ENCODE measurements around the gene TTLL8.

DNA sequence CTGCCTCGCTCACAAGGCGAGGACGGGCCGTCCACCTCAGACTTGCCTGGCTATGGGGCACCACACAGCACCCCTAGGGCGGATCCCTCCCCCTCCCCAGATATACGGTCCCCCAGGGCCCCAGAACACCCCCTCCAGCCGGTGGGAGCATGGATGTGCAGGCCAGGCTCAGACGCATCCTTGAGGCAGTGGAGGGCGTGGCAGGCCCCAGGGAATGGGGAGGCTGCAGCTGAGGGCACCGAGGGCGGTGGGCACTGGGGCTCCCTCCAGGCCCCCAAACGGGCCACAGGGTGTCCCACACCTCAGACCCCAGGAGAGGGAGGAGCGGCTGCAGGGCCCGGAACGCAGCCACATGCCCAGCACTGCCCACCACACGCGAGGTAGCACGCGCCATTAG, 12.1 kb downstream of the TTLL8 start:
- TF ChIP-seq, protein P1, sequence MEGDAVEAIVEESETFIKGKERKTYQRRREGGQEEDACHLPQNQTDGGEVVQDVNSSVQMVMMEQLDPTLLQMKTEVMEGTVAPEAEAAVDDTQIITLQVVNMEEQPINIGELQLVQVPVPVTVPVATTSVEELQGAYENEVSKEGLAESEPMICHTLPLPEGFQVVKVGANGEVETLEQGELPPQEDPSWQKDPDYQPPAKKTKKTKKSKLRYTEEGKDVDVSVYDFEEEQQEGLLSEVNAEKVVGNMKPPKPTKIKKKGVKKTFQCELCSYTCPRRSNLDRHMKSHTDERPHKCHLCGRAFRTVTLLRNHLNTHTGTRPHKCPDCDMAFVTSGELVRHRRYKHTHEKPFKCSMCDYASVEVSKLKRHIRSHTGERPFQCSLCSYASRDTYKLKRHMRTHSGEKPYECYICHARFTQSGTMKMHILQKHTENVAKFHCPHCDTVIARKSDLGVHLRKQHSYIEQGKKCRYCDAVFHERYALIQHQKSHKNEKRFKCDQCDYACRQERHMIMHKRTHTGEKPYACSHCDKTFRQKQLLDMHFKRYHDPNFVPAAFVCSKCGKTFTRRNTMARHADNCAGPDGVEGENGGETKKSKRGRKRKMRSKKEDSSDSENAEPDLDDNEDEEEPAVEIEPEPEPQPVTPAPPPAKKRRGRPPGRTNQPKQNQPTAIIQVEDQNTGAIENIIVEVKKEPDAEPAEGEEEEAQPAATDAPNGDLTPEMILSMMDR (tag by site-specific recombination; IDR thresholded peaks at IDR 0.05), result no peak
- no peak for TF ChIP-seq ZFP37 (tag by site-specific recombination; IDR thresholded peaks at IDR 0.05)
- TF ChIP-seq, protein P2, sequence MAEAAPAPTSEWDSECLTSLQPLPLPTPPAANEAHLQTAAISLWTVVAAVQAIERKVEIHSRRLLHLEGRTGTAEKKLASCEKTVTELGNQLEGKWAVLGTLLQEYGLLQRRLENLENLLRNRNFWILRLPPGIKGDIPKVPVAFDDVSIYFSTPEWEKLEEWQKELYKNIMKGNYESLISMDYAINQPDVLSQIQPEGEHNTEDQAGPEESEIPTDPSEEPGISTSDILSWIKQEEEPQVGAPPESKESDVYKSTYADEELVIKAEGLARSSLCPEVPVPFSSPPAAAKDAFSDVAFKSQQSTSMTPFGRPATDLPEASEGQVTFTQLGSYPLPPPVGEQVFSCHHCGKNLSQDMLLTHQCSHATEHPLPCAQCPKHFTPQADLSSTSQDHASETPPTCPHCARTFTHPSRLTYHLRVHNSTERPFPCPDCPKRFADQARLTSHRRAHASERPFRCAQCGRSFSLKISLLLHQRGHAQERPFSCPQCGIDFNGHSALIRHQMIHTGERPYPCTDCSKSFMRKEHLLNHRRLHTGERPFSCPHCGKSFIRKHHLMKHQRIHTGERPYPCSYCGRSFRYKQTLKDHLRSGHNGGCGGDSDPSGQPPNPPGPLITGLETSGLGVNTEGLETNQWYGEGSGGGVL (tag by site-specific recombination; IDR thresholded peaks at IDR 0.05), result no peak
- no peak for TF ChIP-seq ZNF311 (tag by site-specific recombination; IDR thresholded peaks at IDR 0.05; ENCODE audit: borderline replicate concordance)
- TF ChIP-seq, protein P3, sequence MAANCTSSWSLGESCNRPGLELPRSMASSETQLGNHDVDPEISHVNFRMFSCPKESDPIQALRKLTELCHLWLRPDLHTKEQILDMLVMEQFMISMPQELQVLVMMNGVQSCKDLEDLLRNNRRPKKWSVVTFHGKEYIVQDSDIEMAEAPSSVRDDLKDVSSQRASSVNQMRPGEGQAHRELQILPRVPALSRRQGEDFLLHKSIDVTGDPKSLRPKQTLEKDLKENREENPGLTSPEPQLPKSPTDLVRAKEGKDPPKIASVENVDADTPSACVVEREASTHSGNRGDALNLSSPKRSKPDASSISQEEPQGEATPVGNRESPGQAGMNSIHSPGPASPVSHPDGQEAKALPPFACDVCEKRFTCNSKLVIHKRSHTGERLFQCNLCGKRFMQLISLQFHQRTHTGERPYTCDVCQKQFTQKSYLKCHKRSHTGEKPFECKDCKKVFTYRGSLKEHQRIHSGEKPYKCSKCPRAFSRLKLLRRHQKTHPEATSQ (tag by site-specific recombination; IDR thresholded peaks at IDR 0.05), result no peak
- TF ChIP-seq ZNF514 (tag by site-specific recombination; IDR thresholded peaks at IDR 0.05), result no peak
- TF ChIP-seq YY1 (tag by site-specific recombination; IDR thresholded peaks at IDR 0.05), result no peak
- no peak for TF ChIP-seq GLIS1 (tag by site-specific recombination; IDR thresholded peaks at IDR 0.05)
- TF ChIP-seq KLF1 (tag by site-specific recombination; IDR thresholded peaks at IDR 0.05), result no peak
- TF ChIP-seq, protein P4, sequence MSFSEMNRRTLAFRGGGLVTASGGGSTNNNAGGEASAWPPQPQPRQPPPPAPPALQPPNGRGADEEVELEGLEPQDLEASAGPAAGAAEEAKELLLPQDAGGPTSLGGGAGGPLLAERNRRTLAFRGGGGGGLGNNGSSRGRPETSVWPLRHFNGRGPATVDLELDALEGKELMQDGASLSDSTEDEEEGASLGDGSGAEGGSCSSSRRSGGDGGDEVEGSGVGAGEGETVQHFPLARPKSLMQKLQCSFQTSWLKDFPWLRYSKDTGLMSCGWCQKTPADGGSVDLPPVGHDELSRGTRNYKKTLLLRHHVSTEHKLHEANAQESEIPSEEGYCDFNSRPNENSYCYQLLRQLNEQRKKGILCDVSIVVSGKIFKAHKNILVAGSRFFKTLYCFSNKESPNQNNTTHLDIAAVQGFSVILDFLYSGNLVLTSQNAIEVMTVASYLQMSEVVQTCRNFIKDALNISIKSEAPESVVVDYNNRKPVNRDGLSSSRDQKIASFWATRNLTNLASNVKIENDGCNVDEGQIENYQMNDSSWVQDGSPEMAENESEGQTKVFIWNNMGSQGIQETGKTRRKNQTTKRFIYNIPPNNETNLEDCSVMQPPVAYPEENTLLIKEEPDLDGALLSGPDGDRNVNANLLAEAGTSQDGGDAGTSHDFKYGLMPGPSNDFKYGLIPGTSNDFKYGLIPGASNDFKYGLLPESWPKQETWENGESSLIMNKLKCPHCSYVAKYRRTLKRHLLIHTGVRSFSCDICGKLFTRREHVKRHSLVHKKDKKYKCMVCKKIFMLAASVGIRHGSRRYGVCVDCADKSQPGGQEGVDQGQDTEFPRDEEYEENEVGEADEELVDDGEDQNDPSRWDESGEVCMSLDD (tag by site-specific recombination; IDR thresholded peaks at IDR 0.05), result no peak
- TF ChIP-seq, protein P5, sequence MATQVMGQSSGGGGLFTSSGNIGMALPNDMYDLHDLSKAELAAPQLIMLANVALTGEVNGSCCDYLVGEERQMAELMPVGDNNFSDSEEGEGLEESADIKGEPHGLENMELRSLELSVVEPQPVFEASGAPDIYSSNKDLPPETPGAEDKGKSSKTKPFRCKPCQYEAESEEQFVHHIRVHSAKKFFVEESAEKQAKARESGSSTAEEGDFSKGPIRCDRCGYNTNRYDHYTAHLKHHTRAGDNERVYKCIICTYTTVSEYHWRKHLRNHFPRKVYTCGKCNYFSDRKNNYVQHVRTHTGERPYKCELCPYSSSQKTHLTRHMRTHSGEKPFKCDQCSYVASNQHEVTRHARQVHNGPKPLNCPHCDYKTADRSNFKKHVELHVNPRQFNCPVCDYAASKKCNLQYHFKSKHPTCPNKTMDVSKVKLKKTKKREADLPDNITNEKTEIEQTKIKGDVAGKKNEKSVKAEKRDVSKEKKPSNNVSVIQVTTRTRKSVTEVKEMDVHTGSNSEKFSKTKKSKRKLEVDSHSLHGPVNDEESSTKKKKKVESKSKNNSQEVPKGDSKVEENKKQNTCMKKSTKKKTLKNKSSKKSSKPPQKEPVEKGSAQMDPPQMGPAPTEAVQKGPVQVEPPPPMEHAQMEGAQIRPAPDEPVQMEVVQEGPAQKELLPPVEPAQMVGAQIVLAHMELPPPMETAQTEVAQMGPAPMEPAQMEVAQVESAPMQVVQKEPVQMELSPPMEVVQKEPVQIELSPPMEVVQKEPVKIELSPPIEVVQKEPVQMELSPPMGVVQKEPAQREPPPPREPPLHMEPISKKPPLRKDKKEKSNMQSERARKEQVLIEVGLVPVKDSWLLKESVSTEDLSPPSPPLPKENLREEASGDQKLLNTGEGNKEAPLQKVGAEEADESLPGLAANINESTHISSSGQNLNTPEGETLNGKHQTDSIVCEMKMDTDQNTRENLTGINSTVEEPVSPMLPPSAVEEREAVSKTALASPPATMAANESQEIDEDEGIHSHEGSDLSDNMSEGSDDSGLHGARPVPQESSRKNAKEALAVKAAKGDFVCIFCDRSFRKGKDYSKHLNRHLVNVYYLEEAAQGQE (tag by site-specific recombination; IDR thresholded peaks at IDR 0.05), result no peak
- TF ChIP-seq GLI4 (tag by site-specific recombination; IDR thresholded peaks at IDR 0.05), result no peak
- no peak for TF ChIP-seq ZNF24 (tag by site-specific recombination; IDR thresholded peaks at IDR 0.05)

All from HEK293 (cell line).